Vagina (tissue), 2 donors: ENCODE measurements around the gene FAM124B.

Source experiments
- POLR2A ChIP-seq, 2 donors: fragments of 450-650 bp; IDR thresholded peaks; one replicate each; pipeline ENCODE4 v1.6.1; 2017; ENCODE audit warnings: antibody characterized with exemption in 2 of 2, mild to moderate bottlenecking in 2 of 2, moderate library complexity in 2 of 2
- POLR2AphosphoS5 ChIP-seq, 2 donors: sonication (generic); formaldehyde crosslinking; IDR thresholded peaks; one replicate each; pipeline ENCODE4 v1.9.0; 2017; ENCODE audit warnings: antibody characterized with exemption in 2 of 2, mild to moderate bottlenecking in 2 of 2, low read depth in 1 of 2; ENCODE audit not compliant: insufficient read depth in 1 of 2
- TF ChIP-seq, protein P1 (sequence below), 3 experiments: fragments of 450-650 bp in 2 of 3; fragments of 200-600 bp in 1 of 3; sonication (generic) in 1 of 3; IDR thresholded peaks; one replicate each; pipeline ENCODE4 v1.5.1; 2017 to 2019; ENCODE audit warnings: antibody characterized with exemption in 3 of 3, mild to moderate bottlenecking in 2 of 3, moderate library complexity in 2 of 3

DNA sequence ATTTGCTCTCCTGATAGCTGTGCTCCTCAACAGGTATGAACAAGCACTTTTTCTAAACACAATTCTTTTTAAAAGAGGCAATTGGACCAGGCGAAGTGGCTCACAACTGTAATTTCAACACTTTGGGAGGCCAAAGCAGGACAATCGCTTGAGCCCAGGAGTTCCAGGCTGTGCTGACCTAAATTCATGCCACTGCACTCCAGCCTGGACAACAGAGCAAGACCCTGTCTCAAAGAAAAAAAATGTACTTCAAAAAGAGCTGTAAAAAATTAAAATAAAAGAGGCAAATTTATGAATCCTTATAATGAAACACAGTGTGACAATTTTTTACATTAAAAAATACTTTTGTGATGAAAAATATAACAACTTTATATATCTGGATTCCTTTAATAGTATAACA, 1.8 kb upstream of the FAM124B start:
- TF ChIP-seq, protein P1, sequence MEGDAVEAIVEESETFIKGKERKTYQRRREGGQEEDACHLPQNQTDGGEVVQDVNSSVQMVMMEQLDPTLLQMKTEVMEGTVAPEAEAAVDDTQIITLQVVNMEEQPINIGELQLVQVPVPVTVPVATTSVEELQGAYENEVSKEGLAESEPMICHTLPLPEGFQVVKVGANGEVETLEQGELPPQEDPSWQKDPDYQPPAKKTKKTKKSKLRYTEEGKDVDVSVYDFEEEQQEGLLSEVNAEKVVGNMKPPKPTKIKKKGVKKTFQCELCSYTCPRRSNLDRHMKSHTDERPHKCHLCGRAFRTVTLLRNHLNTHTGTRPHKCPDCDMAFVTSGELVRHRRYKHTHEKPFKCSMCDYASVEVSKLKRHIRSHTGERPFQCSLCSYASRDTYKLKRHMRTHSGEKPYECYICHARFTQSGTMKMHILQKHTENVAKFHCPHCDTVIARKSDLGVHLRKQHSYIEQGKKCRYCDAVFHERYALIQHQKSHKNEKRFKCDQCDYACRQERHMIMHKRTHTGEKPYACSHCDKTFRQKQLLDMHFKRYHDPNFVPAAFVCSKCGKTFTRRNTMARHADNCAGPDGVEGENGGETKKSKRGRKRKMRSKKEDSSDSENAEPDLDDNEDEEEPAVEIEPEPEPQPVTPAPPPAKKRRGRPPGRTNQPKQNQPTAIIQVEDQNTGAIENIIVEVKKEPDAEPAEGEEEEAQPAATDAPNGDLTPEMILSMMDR (IDR thresholded peaks at IDR 0.05), result no peak
- TF ChIP-seq POLR2AphosphoS5 (IDR thresholded peaks at IDR 0.05; ENCODE audit: insufficient read depth in 1 of 2, low read depth in 1 of 2) (no peak), POLR2A (IDR thresholded peaks at IDR 0.05) (no peak)
